ENCODE data around the gene WFS1. TPM values are rescaled to one million over a fixed set of nuclear protein-coding genes. Genes with fewer than 3 reads are reported as not detected.

The WFS1 gene, protein sequence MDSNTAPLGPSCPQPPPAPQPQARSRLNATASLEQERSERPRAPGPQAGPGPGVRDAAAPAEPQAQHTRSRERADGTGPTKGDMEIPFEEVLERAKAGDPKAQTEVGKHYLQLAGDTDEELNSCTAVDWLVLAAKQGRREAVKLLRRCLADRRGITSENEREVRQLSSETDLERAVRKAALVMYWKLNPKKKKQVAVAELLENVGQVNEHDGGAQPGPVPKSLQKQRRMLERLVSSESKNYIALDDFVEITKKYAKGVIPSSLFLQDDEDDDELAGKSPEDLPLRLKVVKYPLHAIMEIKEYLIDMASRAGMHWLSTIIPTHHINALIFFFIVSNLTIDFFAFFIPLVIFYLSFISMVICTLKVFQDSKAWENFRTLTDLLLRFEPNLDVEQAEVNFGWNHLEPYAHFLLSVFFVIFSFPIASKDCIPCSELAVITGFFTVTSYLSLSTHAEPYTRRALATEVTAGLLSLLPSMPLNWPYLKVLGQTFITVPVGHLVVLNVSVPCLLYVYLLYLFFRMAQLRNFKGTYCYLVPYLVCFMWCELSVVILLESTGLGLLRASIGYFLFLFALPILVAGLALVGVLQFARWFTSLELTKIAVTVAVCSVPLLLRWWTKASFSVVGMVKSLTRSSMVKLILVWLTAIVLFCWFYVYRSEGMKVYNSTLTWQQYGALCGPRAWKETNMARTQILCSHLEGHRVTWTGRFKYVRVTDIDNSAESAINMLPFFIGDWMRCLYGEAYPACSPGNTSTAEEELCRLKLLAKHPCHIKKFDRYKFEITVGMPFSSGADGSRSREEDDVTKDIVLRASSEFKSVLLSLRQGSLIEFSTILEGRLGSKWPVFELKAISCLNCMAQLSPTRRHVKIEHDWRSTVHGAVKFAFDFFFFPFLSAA
- 100 to 1,000 TPM in 1 of 2 donors, 10 to 100 TPM in 1; 77.9 to 131 TPM for total RNA-seq

DNA sequence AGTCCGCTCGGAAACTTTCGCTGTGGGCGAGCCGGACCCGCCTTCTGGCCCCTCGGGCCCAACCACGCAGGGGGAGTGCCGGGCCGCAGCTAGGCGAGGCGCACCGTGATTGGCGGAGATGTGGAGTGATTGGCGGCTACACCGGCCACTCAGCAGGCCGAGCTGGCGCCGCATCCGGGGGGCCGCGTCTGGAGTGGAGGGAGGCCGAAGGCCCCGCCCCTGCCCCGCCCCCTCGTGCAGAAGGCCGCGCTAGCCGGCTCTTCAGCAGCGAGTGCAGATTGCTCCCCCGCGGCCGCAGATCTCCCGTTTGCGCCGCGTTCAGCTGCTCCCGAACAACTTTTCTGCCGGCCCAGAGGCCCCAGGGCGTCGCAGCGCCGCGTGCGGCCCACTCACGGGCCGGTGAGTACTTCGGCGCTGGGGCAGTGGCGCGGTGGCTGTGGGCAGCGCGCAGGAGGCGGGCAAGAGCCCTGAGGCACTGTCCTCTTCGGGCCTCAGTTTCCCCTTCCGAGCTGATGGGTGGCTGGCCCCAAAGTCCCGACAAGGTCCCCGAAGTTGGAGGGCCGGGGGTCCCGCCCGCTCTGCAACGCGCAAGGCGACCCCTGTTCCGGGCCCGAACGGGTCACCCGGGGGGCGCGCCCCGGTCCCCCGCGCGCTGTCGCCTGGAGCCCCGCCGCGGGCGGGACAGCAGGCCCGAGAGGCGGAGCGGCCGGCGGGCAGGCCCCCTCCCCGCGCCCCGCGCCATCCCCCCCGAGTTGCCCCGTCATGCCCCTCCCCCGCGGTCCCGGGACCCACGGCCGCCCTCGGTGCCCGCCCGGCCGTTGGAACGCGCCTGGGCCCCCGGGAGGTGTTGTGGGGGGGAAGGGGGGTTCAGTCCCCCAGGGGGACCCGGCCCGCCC lies at the start of gene WFS1:
Gene WFS1 (plus strand): TSS at position 235 of the 896 bp plus-strand sequence. CDS start 7,606 bp downstream, outside the sequence.
- ATAC-seq (ENCODE audit: insufficient number of reproducible peaks, low FRiP score, low read depth) (peak; percentile 90), DNase-seq (ENCODE audit: low spot score) (peak; percentile 92)
- H3K4me1 ChIP-seq (ENCODE audit: control insufficient read depth in 1 of 2, low read depth in 2 of 2), result peaks cover 41 to 52% of the 10 kb centered on the region in 2 donors
- H3K4me3 ChIP-seq, result peak within 1 kb of the TSS; percentile 83
- TF ChIP-seq, protein P1, sequence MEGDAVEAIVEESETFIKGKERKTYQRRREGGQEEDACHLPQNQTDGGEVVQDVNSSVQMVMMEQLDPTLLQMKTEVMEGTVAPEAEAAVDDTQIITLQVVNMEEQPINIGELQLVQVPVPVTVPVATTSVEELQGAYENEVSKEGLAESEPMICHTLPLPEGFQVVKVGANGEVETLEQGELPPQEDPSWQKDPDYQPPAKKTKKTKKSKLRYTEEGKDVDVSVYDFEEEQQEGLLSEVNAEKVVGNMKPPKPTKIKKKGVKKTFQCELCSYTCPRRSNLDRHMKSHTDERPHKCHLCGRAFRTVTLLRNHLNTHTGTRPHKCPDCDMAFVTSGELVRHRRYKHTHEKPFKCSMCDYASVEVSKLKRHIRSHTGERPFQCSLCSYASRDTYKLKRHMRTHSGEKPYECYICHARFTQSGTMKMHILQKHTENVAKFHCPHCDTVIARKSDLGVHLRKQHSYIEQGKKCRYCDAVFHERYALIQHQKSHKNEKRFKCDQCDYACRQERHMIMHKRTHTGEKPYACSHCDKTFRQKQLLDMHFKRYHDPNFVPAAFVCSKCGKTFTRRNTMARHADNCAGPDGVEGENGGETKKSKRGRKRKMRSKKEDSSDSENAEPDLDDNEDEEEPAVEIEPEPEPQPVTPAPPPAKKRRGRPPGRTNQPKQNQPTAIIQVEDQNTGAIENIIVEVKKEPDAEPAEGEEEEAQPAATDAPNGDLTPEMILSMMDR (IDR thresholded peaks at IDR 0.05), result no peak
- no peaks in the 10 kb centered on the region for H3K9me3 ChIP-seq
- H3K36me3 ChIP-seq, result no peaks in the 10 kb centered on the region
- no peaks in the 10 kb centered on the region for H3K27me3 ChIP-seq (replicated peaks; ENCODE audit: insufficient read depth)
- H3K27ac ChIP-seq, result peak within 1 kb of the TSS; percentile 92 to 96

DNA sequence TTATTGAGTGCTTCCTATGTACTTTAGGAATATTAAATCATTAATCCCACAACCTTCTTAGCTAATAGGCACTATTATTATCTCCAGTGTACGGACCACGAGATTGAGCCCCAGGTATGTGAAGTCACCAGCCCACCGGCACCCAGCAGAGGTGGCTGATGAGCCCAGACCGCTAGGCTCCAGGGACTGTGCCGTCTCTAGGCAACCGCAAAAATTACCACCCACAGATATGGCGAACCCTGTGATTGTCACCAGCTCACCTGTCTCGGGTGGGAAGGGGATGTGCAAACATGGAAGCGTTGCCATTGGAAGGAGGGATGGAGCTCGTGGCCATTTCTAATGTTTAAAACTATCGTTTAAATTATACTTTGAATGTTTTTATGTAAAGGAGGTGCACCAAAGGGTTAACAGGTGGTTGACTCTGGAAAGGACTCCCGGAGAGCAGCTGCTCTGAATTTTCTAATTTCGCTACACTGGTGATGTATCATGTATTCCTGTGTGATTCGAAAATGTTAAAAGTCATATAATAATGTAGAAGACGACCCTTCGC lies 48.3 kb upstream of the WFS1 start:
- Histone ChIP-seq H3K9me3 (peaks cover 4% of the 10 kb centered on the region), H3K27ac (no peak overlapping the region), H3K4me3 (peak overlapping the region; percentile 33), H3K4me1 (ENCODE audit: control insufficient read depth in 1 of 2, low read depth in 2 of 2) (no peaks in the 10 kb centered on the region), H3K36me3 (no peaks in the 10 kb centered on the region), H3K27me3 (replicated peaks; ENCODE audit: insufficient read depth) (peaks cover 9% of the 10 kb centered on the region)
- TF ChIP-seq, protein P1 (IDR thresholded peaks at IDR 0.05), result no peak
- ATAC-seq (ENCODE audit: insufficient number of reproducible peaks, low FRiP score, low read depth) (no peak), DNase-seq (ENCODE audit: low spot score) (no peak)

DNA sequence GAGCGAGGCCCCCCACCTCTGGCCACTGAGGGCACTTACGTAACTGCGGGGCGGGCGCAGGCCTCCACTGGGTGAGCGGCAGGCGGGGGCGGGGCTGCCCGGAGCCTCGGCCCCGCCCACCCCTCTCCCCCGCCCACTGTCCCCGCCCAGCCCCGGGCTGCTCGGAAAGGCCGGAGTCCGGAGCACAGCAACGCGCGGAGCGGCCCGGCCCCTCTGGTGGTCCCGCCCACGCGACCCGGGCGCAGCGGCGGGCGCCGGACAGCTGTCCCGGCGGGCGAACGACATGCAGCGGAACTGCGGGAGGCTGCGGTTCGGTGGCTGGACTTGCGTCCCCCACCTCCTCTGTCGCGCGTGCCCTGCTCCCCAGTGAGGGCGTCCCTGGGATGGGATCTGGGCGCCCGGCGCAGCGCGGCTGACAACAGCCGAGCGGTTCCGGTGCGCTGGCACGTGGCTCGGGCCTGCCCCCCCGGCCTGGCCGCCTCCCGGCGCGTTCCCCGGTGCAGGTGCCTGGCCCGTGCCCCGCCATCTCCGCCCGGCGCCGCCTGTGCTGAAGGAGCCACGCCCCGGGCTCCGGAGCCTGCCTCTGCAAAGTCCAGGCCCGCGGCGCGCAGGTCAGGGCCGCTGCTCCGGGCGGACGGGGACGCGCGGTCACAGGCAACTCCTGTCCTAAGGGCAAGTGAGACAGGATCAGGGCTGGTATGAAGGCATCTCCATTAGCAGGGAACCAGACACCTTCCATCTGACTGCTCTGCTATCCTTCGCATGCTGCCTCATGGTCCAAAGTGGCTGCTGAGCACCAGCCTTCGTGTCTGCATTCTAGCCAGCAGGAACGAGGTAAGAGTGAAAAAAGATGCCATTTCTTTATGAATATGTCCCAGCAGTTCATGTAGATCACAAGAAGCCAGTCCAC lies 47.5 kb upstream of the WFS1 start:
- H3K9me3 ChIP-seq, result peaks cover 4% of the 10 kb centered on the region
- peaks cover 9% of the 10 kb centered on the region for H3K27me3 ChIP-seq (replicated peaks; ENCODE audit: insufficient read depth)
- H3K36me3 ChIP-seq, result no peaks in the 10 kb centered on the region
- DNase-seq (ENCODE audit: low spot score), result no peak
- ATAC-seq (ENCODE audit: insufficient number of reproducible peaks, low FRiP score, low read depth), result no peak
- peak overlapping the region; percentile 33 for H3K4me3 ChIP-seq
- TF ChIP-seq, protein P1 (IDR thresholded peaks at IDR 0.05), result no peak
- H3K4me1 ChIP-seq (ENCODE audit: control insufficient read depth in 1 of 2, low read depth in 2 of 2), result no peaks in the 10 kb centered on the region
- H3K27ac ChIP-seq, result no peak overlapping the region

DNA sequence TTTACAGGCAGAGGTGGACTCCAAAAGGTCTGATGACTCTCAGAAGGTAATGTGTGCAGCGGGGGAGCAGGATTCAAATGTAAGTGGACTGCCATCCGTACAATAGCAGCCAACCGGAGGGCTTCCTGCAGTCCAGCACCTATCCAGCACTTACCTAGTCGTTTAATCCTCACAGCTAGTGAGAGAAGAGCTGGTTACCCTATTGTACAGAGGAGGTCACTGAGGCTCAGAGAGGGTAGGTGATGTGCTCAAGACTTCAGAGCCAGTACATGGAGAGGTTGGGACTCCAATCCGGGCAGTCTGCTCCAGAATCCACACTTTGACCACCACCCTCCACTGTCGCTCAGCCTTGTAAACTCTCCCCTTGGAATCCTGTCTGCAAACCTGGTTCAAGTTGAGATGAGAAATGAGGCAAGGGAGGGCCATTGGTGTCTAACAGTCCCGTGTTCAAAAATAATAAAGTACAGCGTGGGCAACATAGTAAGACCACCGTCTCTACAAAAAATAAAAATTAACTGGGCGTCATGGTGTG lies 46.8 kb upstream of the WFS1 start:
- DNase-seq (ENCODE audit: low spot score), result no peak
- Histone ChIP-seq H3K4me3 (no peak overlapping the region), H3K36me3 (no peaks in the 10 kb centered on the region), H3K27ac (no peak overlapping the region), H3K4me1 (ENCODE audit: control insufficient read depth in 1 of 2, low read depth in 2 of 2) (no peaks in the 10 kb centered on the region), H3K9me3 (peaks cover 4% of the 10 kb centered on the region), H3K27me3 (replicated peaks; ENCODE audit: insufficient read depth) (peaks cover 9% of the 10 kb centered on the region)
- TF ChIP-seq, protein P1 (IDR thresholded peaks at IDR 0.05), result no peak
- no peak for ATAC-seq (ENCODE audit: insufficient number of reproducible peaks, low FRiP score, low read depth)
